Neuronal stem cell (in vitro differentiated cells): ENCODE results near the gene CMC1.

Source experiments
- DNase-seq: peaks from one replicate; pipeline ENCODE4 v3.0.0-alpha.2; 2013; ENCODE audit warnings: low spot score
- H2AFZ ChIP-seq: one replicate; pipeline ENCODE4 v1.6.1; 2013; ENCODE audit warnings: mild to moderate bottlenecking, low read length, inconsistent platforms
- H2AK5ac ChIP-seq: 2 replicates; pipeline ENCODE4 v1.6.1; 2013; ENCODE audit warnings: low read depth, mild to moderate bottlenecking, inconsistent platforms, low read length, moderate library complexity, mixed read lengths
- H2BK120ac ChIP-seq: 2 replicates; pipeline ENCODE4 v1.6.1; 2013; ENCODE audit warnings: low read depth, mild to moderate bottlenecking, inconsistent platforms, low read length, moderate library complexity, mixed read lengths
- H2BK12ac ChIP-seq: one replicate; pipeline ENCODE4 v1.6.1; 2013; ENCODE audit warnings: low read length, inconsistent platforms
- H2BK15ac ChIP-seq: 2 replicates; pipeline ENCODE4 v1.6.1; 2013; ENCODE audit warnings: mild to moderate bottlenecking, low read length, inconsistent platforms, mixed read lengths
- H2BK5ac ChIP-seq: one replicate; pipeline ENCODE4 v1.6.1; 2013; ENCODE audit warnings: inconsistent platforms, mild to moderate bottlenecking, low read length, moderate library complexity
- H3K14ac ChIP-seq: one replicate; pipeline ENCODE4 v1.6.1; 2013; ENCODE audit warnings: low read length, inconsistent platforms
- H3K18ac ChIP-seq: 2 replicates; pipeline ENCODE4 v1.6.1; 2013; ENCODE audit warnings: low read length, inconsistent platforms
- H3K23ac ChIP-seq: 2 replicates; pipeline ENCODE4 v1.6.1; 2013; ENCODE audit warnings: low read depth, mild to moderate bottlenecking, mixed read lengths, low read length, inconsistent platforms; ENCODE audit not compliant: poor library complexity
- H3K27ac ChIP-seq: replicated peaks from 3 replicates; pipeline ENCODE4 v1.5.1; 2013; ENCODE audit warnings: low read length, inconsistent platforms
- H3K27me3 ChIP-seq, 3 experiments: 2 replicates each; pipeline ENCODE4 v1.6.1; 2013; ENCODE audit warnings: low read length in 3 of 3, mild to moderate bottlenecking in 2 of 3, inconsistent platforms in 1 of 3, low read depth in 1 of 3, mixed read lengths in 1 of 3, moderate library complexity in 1 of 3; ENCODE audit not compliant: control insufficient read depth in 3 of 3, insufficient read depth in 3 of 3
- H3K36me3 ChIP-seq, 2 donors: replicated peaks in 1 of 2; 2 replicates each; pipeline ENCODE4 v1.6.1; 2013; ENCODE audit warnings: low read length in 2 of 2; ENCODE audit not compliant: control insufficient read depth in 2 of 2, insufficient read depth in 2 of 2
- H3K4ac ChIP-seq: 2 replicates; pipeline ENCODE4 v1.6.1; 2013; ENCODE audit warnings: inconsistent platforms, mild to moderate bottlenecking, low read length, moderate library complexity
- H3K4me1 ChIP-seq, 2 donors: 1 replicate in 1 of 2; 2 replicates in 1 of 2; pipeline ENCODE4 v1.6.1; 2013; ENCODE audit warnings: low read length in 2 of 2, low read depth in 1 of 2; ENCODE audit not compliant: control insufficient read depth in 2 of 2, insufficient read depth in 1 of 2
- H3K4me2 ChIP-seq: one replicate; pipeline ENCODE4 v1.6.1; 2013; ENCODE audit warnings: mild to moderate bottlenecking, low read length, inconsistent platforms; ENCODE audit not compliant: insufficient read depth, poor library complexity, severe bottlenecking
- H3K4me3 ChIP-seq, 2 donors: 2 replicates each; pipeline ENCODE4 v1.5.1; 2013; ENCODE audit warnings: low read length in 2 of 2, mild to moderate bottlenecking in 2 of 2, inconsistent platforms in 1 of 2, moderate library complexity in 1 of 2
- H3K79me1 ChIP-seq: one replicate; pipeline ENCODE4 v1.6.1; 2013; ENCODE audit warnings: low read depth, mild to moderate bottlenecking, inconsistent platforms, low read length, moderate library complexity
- H3K9ac ChIP-seq: one replicate; pipeline ENCODE4 v1.6.1; 2013; ENCODE audit warnings: mild to moderate bottlenecking, low read depth, low read length, inconsistent platforms; ENCODE audit not compliant: poor library complexity
- H3K9me3 ChIP-seq, 2 donors: replicated peaks in 1 of 2; 2 replicates each; pipeline versions ENCODE3 to v1.6.1; 2013; ENCODE audit warnings: low read length in 2 of 2, mild to moderate bottlenecking in 2 of 2, inconsistent platforms in 1 of 2, low read depth in 1 of 2, mixed read lengths in 1 of 2, moderate library complexity in 1 of 2; ENCODE audit not compliant: control insufficient read depth in 2 of 2, insufficient read depth in 1 of 2
- H4K8ac ChIP-seq: one replicate; pipeline ENCODE4 v1.6.1; 2013; ENCODE audit warnings: low read depth, mild to moderate bottlenecking, inconsistent platforms, low read length, moderate library complexity
- H4K91ac ChIP-seq: one replicate; pipeline ENCODE4 v1.6.1; 2013; ENCODE audit warnings: low read length, low read depth, mild to moderate bottlenecking, inconsistent platforms; ENCODE audit not compliant: poor library complexity
- WGBS, 2 donors: extraction: QIAGEN DNeasy Blood & Tissue Kit; methylation state at CpG; one replicate each; pipeline ENCODE4 v1.1.7; 2013; ENCODE audit warnings: missing lambda C conversion rate in 2 of 2, mixed read lengths in 1 of 2; ENCODE audit not compliant: insufficient read length in 2 of 2, insufficient replicate concordance in 1 of 2; ENCODE audit errors: extremely low coverage in 2 of 2; 5-methylcytosine and 5-hydroxymethylcytosine counted together

Gene CMC1

GRCh38 chr3:28294667-28295413 lies 53.4 kb downstream of the CMC1 start:
- H3K79me1 ChIP-seq: no peaks in the 10 kb centered on the region
- H2BK5ac ChIP-seq: no peak overlapping the region
- no peak overlapping the region for H2BK12ac ChIP-seq
- no peak overlapping the region for H3K4ac ChIP-seq
- H2AFZ ChIP-seq: no peak overlapping the region
- no peak overlapping the region for H3K27ac ChIP-seq
- H4K91ac ChIP-seq: no peak overlapping the region
- no peak overlapping the region for H3K14ac ChIP-seq
- H3K4me2 ChIP-seq: no peak overlapping the region
- no peak overlapping the region for H3K23ac ChIP-seq
- no peaks in the 10 kb centered on the region for H3K4me1 ChIP-seq
- no peak overlapping the region for H3K18ac ChIP-seq
- DNase-seq: no peak
- peaks cover 2 to 7% of the 10 kb centered on the region in 2 donors for H3K36me3 ChIP-seq
- no peak overlapping the region for H4K8ac ChIP-seq
- no peak overlapping the region for H2BK15ac ChIP-seq
- H3K9me3 ChIP-seq: peaks cover 4 to 6% of the 10 kb centered on the region in 2 donors
- H2BK120ac ChIP-seq: no peak overlapping the region
- H3K27me3 ChIP-seq: no peaks in the 10 kb centered on the region
- WGBS, 2 donors: no CpG with 5 or more reads among the region's 7 CpGs
- H2AK5ac ChIP-seq: no peak overlapping the region
- H3K9ac ChIP-seq: no peak overlapping the region
- H3K4me3 ChIP-seq: no peak overlapping the region

- H3K4me1 ChIP-seq: no peaks in the 10 kb centered on the region
- no peak overlapping the region for H3K23ac ChIP-seq
- no peak overlapping the region for H3K4me3 ChIP-seq
- H2AK5ac ChIP-seq: no peak overlapping the region
- peaks cover 0 to 5% of the 10 kb centered on the region in 2 donors for H3K36me3 ChIP-seq
- H2BK12ac ChIP-seq: no peak overlapping the region
- no peak overlapping the region for H4K91ac ChIP-seq
- H2BK15ac ChIP-seq: no peak overlapping the region
- H2BK5ac ChIP-seq: no peak overlapping the region
- no peak overlapping the region for H2AFZ ChIP-seq
- DNase-seq: no peak
- H3K79me1 ChIP-seq: no peaks in the 10 kb centered on the region
- H3K14ac ChIP-seq: no peak overlapping the region
- no peaks in the 10 kb centered on the region for H3K27me3 ChIP-seq
- no peak overlapping the region for H4K8ac ChIP-seq
- no peak overlapping the region for H3K27ac ChIP-seq
- H3K9ac ChIP-seq: no peak overlapping the region
- no peak overlapping the region for H2BK120ac ChIP-seq
- H3K18ac ChIP-seq: no peak overlapping the region
- H3K9me3 ChIP-seq: peaks cover under 1 to 2% of the 10 kb centered on the region in 2 donors
- H3K4me2 ChIP-seq: no peak overlapping the region
- no peak overlapping the region for H3K4ac ChIP-seq
Observed at GRCh38 chr3:28295898-28296490, 54.6 kb downstream of the CMC1 start.

GRCh38 chr3:28299705-28300104 lies 58.3 kb downstream of the CMC1 start:
- Histone ChIP-seq H2AK5ac (no peak overlapping the region), H2BK120ac (no peak overlapping the region), H3K18ac (no peak overlapping the region), H2BK15ac (no peak overlapping the region), H3K79me1 (no peaks in the 10 kb centered on the region), H3K4me3 (no peak overlapping the region), H3K4ac (no peak overlapping the region), H3K9ac (no peak overlapping the region), H3K27ac (no peak overlapping the region), H2BK12ac (no peak overlapping the region), H3K27me3 (no peaks in the 10 kb centered on the region), H3K14ac (no peak overlapping the region), H4K8ac (no peak overlapping the region), H3K9me3 (no peaks in the 10 kb centered on the region), H2BK5ac (no peak overlapping the region), H3K36me3 (peaks cover 0 to 3% of the 10 kb centered on the region in 2 donors), H2AFZ (no peak overlapping the region), H3K4me1 (no peaks in the 10 kb centered on the region), H3K4me2 (no peak overlapping the region), H3K23ac (no peak overlapping the region), H4K91ac (no peak overlapping the region)
- no CpG with 5 or more reads among the region's 1 CpG for WGBS, 2 donors
- DNase-seq: no peak

- Histone ChIP-seq H2AFZ (no peak overlapping the region), H3K23ac (no peak overlapping the region), H3K9me3 (no peaks in the 10 kb centered on the region), H2BK12ac (no peak overlapping the region), H3K14ac (no peak overlapping the region), H3K27ac (no peak overlapping the region), H2BK5ac (no peak overlapping the region), H2BK120ac (no peak overlapping the region), H3K4me3 (no peak overlapping the region), H3K4ac (no peak overlapping the region), H4K8ac (no peak overlapping the region), H3K4me2 (no peak overlapping the region), H3K79me1 (no peaks in the 10 kb centered on the region), H3K9ac (no peak overlapping the region), H4K91ac (no peak overlapping the region), H3K36me3 (peaks cover 0 to 3% of the 10 kb centered on the region in 2 donors), H2BK15ac (no peak overlapping the region), H3K4me1 (no peaks in the 10 kb centered on the region), H2AK5ac (no peak overlapping the region), H3K18ac (no peak overlapping the region), H3K27me3 (no peaks in the 10 kb centered on the region)
- no peak for DNase-seq
- no CpG with 5 or more reads among the region's 5 CpGs for WGBS, 2 donors
Observed at GRCh38 chr3:28300345-28300962, 59.0 kb downstream of the CMC1 start.
